Mesenteric fat pad (tissue), 1 donor: ENCODE results near the gene UMAD1. TPM values are rescaled to one million over a fixed set of nuclear protein-coding genes. Genes with fewer than 3 reads are reported as not detected.

Experiments
- DNase-seq: peaks from one replicate; pipeline ENCODE4 v3.0.0-alpha.2; 2020; ENCODE audit warnings: low spot score
- long read RNA-seq: library from polyadenylated mRNA; unstranded; transcript quantifications from one replicate; pipeline ENCODE4 v2.0.0, GENCODE V29; 2020
- total RNA-seq: library from RNA; stranded (reverse); fragmentation: NEBNext Ultra II Directional; extraction: Animal tissue kit (Norgen Biotek cat#: 25700); gene quantifications from one replicate; pipeline ENCODE4 v1.2.1, GENCODE V29; 2021
- donor health status: DM: yes; HTN: yes; CAD: no.

Gene UMAD1
- total RNA-seq: 9.9 TPM
- long read RNA-seq, transcript UMAD1-206 (4 exons, 2,157 nt): major isoform, 7 of 29 reads
- long read RNA-seq, partial matches to known transcripts: 1 of 29 reads
- long read RNA-seq, other reads (novel, unspliced or antisense): 21 of 29 reads

DNA sequence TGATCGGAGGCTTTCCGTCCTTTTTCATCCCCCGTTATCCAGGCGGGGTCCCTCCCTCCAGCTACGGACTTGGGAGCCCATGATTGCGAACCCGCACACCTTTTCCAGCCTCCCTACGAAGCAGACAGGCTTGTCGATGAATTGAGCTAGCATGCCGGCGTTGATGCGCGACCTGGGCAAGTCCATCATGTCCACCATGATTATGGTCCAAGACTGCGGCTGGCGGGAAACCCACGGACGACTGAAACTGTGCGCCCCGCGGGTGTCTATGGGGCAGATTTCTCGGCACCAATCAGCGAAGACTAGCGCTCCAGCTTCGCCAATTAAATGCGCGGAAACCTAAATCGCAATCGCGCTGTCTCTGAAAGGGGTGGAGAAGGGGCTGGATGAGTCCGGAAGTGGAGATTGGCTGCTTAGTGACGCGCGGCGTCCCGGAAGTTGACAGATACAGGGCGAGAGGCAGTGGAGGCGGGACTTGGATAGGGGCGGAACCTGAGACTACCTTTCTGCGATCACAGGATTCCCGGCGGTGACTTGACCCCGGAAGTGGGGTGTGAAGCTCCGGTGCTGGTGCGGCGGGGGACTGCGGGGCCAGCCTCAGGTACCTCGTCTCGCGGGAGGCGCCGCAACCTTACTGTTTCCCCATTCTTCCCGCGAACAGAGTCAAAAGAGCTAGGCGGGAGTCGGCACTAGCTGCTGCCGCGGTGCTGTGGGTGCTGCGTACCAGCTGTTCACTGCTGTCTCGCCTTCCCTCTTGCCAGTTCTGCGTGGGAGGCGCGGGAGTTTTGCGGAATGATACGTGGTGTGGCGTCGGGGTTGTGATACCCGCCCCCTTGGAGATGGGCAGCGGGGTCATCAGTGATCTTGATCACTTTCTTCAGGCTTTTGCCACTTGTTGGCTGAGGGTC, at the start of gene UMAD1:
Gene UMAD1, plus strand, starts transcription at position 532 of the 908 bp plus-strand sequence. CDS start 32,620 bp downstream, outside the sequence.
- DNase-seq: peak; percentile 98

DNA sequence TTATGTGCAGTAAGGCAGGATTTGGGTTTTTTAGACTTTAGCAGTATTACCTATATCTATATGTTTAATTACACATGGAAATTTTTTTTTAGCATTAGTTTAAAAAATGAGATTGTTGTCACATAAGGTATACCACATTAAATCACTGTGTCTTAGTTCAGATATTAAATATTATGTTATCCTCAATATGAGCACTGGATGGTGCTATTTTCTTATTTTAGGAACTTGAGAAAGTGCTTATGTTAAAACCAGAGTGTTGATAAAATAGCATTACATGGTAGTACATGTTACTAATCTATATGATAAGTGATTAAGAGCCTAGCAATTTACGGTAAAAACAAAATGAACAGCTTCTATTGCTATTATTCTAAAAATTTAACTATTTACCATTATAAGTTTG, 45.1 kb upstream of the UMAD1 start:
- no peak for DNase-seq

DNA sequence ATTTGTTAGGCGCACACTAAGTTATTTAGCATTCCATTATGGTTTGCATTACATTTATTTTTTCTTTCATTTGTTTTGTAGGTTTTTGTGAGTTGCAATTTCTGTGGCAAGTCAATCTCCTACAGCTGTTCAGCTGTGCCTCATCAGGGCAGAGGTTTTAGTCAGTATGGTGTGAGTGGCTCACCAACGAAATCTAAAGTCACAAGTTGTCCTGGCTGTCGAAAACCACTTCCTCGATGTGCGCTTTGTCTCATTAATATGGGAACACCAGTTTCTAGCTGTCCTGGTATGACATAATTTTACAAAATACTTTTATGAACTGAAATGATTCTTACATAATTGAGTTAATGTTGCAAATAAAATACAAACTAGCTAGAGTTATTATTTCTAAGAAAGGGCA, 44.4 kb upstream of the UMAD1 start:
- DNase-seq: no peak

DNA sequence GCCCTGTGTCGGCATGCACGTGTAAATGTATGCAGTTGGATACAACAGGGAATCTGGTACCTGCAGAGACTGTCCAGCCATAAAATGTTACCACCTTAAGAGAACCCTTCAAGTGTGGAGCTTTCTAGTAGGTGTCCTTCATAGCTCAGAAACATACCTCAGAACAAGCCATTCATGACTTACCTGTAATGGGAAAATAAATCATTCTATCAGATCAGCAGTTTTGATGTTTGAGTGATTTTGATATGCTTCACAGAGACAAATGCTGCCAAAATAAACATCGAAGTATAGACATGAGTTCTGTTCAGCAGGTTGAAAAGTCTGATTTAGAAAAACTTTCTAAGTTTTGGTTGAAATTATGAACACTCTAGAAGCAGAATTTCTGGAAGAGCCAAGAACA, 33.5 kb upstream of the UMAD1 start:
- DNase-seq: no peak

DNA sequence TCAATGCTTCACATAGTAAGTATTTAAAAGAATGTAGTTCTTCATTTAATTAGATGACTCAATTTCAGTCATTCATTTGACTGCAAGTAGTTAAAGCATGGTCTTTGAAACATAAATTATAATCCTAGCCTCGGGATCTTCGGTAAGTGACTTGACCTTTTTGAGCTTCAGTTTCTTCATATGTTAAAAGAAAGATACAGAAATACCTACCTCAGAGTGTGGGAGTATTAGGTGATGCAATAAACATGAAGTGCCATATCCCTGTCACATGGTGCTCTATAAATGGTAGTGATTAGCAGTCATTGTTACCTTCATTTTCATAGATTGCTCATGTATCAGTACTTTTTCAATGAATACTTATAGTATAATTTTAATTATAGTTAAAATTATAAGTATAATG, 31.2 kb upstream of the UMAD1 start:
- DNase-seq: no peak

DNA sequence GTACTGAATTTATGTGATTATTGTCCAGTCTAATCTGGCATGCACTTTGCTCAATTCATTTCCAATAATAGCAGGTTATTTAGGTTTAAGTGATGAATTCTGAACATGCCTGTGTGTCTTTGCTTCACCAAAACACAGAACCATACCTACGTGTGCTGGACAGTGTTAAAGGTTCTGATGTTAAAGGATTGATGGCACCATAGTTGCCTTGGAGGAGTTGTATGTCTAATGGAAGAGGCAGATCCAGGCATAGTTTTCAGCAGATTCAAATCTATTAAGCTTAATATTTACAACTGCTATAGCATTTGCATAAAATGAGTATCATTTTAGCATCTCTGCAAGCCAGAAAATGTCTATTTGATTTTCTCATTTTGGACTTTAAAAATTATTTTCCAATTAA, 28.0 kb upstream of the UMAD1 start:
- DNase-seq: no peak

DNA sequence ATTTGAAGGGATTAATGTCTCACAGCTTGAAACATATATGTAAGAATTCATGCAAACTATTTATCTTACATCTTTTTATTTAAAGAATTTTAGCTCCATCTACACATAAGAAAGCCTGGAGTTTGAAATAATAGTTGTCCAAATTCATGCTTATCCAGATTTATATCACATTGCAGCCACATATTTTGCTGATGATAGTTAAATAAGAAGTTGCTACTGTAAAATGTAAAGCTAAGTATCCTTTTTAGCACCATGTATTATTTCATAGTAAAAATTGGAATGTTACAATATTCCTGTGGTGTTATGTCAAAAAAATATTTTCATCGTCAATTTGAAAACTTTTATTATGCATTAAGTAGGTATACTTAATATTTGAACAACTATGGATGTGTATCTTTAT, 27.3 kb upstream of the UMAD1 start:
- no peak for DNase-seq

DNA sequence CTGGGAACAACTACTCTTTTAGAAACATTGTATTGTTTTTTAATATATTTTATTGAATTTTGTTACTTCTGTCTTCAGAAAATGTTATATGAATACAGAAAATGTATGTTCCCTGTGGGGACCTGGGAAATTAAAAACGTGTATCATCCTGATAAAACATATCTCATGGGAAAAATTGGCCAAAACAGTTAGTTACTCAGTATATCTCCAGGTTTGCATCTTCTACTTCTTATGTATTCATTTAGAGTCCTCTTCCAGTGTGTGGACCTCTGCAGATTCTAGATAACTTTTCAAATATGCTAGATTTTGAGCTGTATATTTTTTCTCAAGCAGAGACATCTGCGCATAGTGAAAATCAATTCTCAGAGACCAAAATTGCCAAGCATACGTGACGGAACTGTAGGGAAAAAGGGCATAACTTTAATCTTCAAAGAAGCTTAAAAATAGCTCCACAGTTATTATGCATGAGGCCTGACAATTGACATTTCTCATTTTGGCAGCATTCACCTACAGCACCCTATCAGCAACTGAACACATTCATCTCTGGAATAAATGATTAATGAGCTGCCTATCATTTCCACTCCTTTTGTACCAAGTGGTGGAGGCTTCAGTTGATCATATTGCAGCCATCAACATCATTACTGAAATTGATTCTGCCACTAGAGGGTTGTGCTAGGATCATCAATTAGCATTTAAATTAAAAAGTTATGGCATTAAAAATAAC, 26.4 kb upstream of the UMAD1 start:
- no peak for DNase-seq

DNA sequence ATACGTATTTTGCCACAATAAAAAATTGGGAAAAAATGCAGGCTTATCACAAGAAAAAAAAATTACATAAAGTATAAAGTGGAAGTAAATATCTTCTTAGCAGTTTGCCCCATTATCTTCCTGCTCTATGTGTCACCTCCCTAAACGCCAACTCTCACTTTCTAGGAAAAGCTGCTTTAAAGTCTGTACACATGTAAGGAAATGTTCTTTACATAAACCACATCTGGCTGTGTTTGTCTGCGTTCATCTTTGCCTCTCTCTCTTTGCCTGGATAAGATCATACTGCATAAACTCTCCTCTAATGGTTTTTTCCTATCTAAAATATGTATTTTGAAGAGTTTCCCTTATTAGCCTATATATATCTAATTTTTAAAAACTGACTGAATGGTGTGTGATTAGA, 23.0 kb upstream of the UMAD1 start:
- DNase-seq: no peak

DNA sequence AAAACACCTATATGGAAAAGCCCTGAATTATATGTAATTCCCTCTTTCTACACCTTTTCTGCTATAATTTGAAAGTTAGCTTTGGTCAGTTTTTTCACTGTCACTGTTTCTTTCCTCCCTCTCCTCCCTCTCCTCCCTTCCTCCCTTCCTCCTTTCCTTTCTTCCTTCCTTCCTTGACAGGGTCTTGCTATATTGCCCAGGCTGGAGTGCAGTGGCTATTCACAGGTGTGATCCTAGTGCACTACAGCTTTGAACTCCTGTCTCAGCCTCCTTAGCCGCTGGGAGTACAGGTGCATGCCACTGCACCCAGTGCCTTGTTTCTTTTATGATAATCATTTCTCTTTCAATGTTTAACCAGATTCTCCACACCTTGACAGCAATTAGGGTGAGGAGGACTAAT, 22.1 kb upstream of the UMAD1 start:
- DNase-seq: no peak

DNA sequence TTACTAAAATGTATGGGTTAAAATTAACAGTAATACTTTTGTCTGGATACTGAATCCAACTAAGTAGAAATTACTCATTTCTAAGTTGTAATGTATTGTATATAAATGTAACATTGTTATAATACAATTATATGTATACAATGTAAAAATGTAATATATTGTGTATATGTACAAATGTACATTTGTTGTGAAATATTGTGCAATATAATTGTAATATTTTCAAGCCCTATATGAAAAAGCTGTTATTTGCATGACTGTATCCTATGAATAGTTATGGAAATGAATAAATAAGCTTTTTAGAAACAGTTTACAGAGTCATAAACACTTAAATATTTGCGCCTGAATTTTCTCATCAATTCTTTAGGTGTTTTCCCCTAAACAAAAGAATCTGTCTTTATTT, 20.3 kb upstream of the UMAD1 start:
- DNase-seq: no peak

DNA sequence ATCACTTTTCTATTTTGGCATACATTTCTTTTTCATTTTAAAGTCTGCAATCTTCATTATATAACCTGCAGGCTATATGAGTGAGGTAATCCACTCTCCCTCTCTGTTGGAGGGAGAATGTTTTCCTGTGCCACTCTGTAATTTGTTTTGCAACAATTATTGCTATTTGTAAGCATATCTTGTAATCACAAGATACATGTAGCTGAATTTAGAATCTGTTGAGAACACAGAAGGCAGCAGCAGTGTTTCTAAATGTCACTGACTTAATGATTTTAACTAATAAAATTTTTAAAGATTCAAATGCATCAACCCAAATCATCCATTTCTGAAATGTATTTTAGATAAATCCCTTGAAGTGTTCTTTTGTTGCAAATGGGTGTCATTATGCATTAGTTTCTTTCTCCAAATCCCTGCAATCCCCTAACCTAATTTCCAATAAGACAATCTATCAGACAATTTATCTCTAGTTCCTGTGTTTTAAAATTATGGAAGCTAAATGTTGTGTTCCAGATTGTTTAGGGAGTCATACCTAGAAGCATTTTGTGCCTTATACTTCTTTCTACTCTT, 19.8 kb upstream of the UMAD1 start:
- no peak for DNase-seq

DNA sequence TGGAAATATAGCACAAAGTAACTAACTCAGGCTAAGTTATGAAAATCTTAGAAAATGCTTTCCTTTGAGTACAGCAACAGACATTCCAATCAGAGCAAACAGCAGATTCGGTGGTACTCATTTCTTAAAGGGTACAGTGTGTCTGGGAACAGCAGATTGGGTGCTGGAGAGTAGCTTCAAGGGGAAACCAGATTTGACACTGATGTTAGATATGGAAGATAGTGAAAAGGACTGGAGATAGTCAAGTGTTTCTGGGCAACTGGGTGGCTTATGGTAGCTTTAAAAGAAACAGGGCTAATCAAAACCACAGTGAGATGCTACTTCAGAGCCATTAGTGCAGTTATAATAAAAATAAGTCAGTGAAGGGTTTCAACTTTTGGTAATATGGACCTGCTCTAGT, 12.1 kb upstream of the UMAD1 start:
- no peak for DNase-seq

DNA sequence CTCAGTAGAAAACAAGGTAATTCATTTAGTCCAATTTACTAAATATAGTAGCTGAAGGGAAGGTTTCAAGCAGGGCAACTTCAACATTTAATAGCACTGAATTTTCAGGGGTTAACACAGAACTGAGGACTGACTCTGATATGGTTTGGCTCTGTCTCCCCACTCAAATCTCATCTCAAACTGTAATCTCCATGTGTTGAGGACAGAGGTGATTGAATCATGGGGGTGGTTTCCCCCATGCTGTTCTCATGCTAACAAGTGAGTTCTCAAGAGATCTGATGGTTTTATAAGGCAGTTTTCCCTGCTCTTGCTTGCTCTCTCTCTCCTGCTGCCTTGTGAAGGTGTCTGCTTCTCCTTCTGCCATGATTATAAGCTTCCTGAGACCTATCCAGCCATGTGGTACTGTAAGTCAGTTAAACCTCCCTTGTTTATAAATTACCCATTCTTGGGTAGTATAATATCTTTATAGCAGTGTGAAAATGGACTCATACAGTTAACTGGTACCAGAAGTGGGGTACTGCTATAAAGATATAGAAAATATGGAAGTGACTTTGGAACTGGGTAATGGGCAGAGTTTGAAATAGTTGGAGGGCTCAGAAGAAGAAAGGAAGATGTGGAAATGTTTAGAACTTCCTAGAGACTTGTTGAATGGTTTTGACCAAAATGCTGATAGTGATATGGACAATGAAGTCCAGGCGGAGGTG, 9.8 kb upstream of the UMAD1 start:
- no peak for DNase-seq

DNA sequence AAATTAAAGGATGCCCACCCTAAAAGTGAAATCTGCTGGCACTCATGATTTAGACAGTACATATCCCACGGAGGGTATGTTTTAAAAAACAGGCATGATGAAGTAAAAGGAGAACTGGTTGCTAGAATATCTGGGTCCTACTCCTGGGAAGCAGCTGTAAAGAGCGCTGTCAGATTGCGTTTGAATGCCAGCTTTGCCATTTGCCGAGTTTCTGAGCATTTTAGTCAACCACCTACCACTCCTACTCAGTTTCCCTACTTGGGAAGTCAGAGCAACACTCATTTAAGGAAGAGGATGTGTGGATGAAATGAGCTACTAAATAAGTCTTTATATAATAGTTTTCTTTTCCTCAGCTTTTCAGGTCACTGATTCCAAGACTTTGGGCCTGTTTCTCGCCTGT, 1.1 kb upstream of the UMAD1 start:
- no peak for DNase-seq

DNA sequence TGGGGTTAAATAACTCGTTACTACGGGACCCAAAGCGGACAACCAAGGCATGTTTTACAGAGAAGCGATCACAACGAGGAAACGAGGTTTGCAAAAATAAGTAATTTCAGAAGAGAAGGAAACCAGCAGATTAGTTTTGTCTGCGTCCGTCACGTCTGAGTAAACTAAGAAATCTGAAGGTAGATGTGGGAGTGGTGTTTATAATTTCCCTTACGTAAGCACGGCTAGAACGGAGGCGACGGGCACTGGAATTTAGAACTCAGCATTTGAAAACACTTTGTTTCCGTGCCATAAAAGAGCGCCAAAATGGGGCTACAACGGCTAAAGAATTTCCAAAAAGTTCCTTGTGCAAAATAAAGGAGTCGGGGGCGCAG, 718 bp upstream of the UMAD1 start:
- DNase-seq: no peak

DNA sequence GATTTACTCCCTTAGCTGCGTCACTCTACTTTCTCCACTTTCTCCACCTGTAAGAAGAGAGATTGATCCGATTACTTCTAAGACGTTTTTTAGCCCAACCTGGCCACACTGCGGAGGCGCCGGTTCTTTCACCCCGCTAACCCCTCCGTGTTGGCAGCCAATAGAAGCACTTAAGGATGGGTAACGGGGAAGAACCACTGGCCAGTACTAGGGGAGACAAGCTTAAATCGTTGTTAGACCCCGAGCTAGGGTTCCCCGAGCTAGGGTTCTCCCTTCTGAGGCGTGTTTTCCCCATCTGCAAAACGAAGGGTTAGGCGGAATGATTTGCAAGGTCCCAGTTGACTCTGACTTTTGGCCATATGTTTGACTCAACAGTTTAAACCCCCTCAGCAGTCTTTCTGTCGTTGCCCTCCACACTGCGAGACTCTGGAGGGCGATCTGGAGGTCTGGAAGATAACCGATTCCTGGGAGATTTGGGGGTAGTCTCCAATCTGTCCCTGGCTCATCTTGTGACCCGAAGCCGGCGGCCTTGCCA, 644 bp downstream of the UMAD1 start:
- no peak for DNase-seq

DNA sequence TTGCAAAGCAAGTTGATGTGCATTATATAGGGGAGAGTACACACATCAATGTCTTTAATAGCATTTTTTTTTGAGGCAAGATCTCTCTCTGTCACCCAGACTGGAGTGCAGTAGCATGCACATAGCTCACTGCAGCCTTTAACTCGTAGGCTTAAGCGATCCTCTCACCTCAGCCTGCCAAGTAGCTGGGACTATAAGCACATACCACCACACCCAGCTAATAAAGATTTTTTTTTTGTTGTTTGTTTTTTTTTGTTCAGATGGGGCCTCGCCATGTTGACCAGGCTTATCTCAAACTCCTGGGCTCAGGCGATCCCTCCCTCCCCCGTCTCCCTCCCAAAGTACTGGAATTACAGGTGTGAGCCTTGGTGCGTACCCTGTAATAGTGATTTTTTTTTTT, 1.5 kb downstream of the UMAD1 start:
- DNase-seq: no peak

DNA sequence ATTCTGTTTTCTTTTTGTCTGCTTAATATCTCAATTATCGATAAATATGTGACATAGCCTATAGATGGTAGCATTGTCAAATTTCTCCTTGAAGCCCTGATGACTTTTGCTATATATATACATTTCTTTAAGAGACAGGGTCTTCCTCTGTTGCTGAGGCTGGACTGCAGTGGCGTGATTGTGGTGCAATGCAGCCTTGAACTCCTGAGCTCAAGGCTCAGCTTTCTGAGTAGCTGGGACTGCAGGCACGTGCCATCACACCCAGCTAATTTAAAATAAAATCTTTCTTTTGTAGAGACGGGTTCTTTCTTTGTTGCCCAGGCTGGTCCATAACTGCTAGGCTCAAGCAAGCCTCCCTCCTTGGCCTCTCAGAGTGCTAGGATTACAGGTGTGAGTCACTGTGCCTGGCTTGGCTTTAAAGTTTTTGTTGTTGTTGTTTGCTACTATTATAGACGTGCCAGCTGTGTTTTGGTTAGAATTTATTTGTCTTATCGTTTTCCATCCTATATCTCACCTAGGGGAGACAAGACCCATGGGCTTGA, 7.0 kb downstream of the UMAD1 start:
- no peak for DNase-seq

DNA sequence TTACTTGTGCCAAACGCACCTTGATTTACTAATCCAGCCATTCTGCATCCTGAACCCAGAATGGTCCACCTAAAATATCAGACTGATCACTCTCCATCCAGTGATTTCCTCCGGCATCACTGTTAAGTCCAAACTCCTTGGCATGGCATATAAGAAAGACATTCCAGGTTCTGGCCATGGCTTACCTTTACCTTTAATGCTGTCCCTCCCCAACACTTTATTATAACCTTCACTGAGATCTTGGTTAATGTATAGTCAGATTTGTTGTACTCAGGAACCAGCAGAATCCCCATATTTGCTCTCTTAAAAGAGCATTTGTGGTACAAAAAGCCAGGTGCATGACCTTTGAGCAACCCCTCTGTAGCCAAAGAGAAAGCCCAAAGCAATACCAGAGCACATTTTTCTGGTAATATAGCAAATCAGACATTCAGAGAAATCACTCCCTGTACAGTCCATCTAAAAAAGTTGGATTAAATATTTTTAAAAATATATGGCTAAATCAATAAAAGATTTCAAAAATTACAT, 10.2 kb downstream of the UMAD1 start:
- no peak for DNase-seq

DNA sequence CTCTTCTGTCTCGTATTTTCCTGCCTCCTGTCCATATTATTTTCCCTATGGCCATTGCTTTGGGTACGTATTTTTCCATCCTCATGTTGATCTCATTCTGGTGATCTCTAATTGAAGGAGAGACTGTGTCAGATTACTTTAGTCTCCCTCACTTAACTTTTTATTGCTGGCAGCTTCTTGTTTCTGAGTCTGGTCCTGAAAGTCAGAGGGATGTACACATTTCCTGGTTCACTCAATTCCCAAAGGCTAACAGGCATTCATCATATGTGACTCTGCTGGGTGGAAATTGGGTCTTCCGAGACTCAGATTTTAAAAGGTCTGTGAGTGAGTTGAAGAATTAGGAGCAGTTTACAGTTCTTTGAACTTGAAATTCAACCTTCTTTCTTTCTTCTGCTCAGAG, 10.9 kb downstream of the UMAD1 start:
- no peak for DNase-seq
